ENCODE results near the gene GPR148.
A peak's percentile ranks its signal among the peaks of the same experiment; 100 is the strongest.
"Not testable (repeated sequence)": the region's sequence is repeated elsewhere in the genome, so short reads cannot be mapped to it uniquely, and the experiment has no call there.

The GPR148 gene

GRCh38 chr2:130728007-130728454 is 839 bp upstream of the GPR148 start:
- H3K4me3 ChIP-seq (ENCODE audit: low read length): peak overlapping the region; percentile 82
- no peaks in the 10 kb centered on the region for H3K36me3 ChIP-seq (ENCODE audit: control insufficient read depth, insufficient read depth, low read length, severe bottlenecking)
- DNase-seq (ENCODE audit: low read depth): no peak
- H3K9ac ChIP-seq (ENCODE audit: low read length): no peak overlapping the region
- H3K9me3 ChIP-seq (ENCODE audit: control insufficient read depth, low read length): no peaks in the 10 kb centered on the region
- peaks cover 10% of the 10 kb centered on the region for H3K4me1 ChIP-seq (ENCODE audit: control insufficient read depth, insufficient read depth, low read length)
- H3K27me3 ChIP-seq (replicated peaks; ENCODE audit: control insufficient read depth, insufficient read depth, low read length): peaks cover 8% of the 10 kb centered on the region

GRCh38 chr2:130729322-130730299 is 741 bp downstream of the GPR148 start:
- no peaks in the 10 kb centered on the region for H3K9me3 ChIP-seq (ENCODE audit: control insufficient read depth, low read length)
- H3K4me1 ChIP-seq (ENCODE audit: control insufficient read depth, insufficient read depth, low read length): peaks cover 10% of the 10 kb centered on the region
- H3K36me3 ChIP-seq (ENCODE audit: control insufficient read depth, insufficient read depth, low read length, severe bottlenecking): no peaks in the 10 kb centered on the region
- H3K27me3 ChIP-seq (replicated peaks; ENCODE audit: control insufficient read depth, insufficient read depth, low read length): peaks cover 8% of the 10 kb centered on the region
- H3K4me3 ChIP-seq (ENCODE audit: low read length): no peak overlapping the region
- no peak for DNase-seq (ENCODE audit: low read depth)
- no peak overlapping the region for H3K9ac ChIP-seq (ENCODE audit: low read length)

- H3K4me3 ChIP-seq (ENCODE audit: low read length); H3K27me3 ChIP-seq (replicated peaks; ENCODE audit: control insufficient read depth, insufficient read depth, low read length); H3K9ac ChIP-seq (ENCODE audit: low read length); H3K36me3 ChIP-seq (ENCODE audit: control insufficient read depth, insufficient read depth, low read length, severe bottlenecking); DNase-seq (ENCODE audit: low read depth); H3K9me3 ChIP-seq (ENCODE audit: control insufficient read depth, low read length); H3K4me1 ChIP-seq (ENCODE audit: control insufficient read depth, insufficient read depth, low read length): not testable (repeated sequence)
Measured at GRCh38 chr2:130732257-130732656, 3.4 kb downstream of the GPR148 start.

DNA sequence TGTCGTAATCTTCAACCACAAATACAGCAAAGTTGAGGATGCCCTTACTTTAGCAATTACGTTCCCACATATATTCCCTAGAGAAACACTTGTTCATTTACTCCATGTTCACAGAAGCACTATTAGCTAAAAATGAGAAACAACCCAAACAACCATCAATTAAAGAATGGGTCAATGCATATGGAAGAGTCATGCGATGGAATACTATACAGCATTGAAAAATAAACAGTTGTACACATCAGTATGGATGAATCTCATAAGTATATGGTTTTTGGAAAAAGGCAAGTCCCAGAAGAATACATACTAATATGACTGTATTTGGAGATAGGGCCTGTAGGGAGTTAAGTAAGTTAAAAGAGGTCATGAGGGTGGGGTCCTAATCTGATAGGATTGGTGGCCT is 6.3 kb downstream of the GPR148 start:
- no peak for DNase-seq (ENCODE audit: low read depth)
- Histone ChIP-seq H3K36me3 (ENCODE audit: control insufficient read depth, insufficient read depth, low read length, severe bottlenecking) (no peaks in the 10 kb centered on the region), H3K27me3 (replicated peaks; ENCODE audit: control insufficient read depth, insufficient read depth, low read length) (peaks cover under 1% of the 10 kb centered on the region)

GRCh38 chr2:130736487-130736886 is 7.6 kb downstream of the GPR148 start:
- Histone ChIP-seq H3K9ac (ENCODE audit: low read length) (no peak overlapping the region), H3K36me3 (ENCODE audit: control insufficient read depth, insufficient read depth, low read length, severe bottlenecking) (no peaks in the 10 kb centered on the region), H3K9me3 (ENCODE audit: control insufficient read depth, low read length) (no peaks in the 10 kb centered on the region), H3K4me1 (ENCODE audit: control insufficient read depth, insufficient read depth, low read length) (no peaks in the 10 kb centered on the region), H3K4me3 (ENCODE audit: low read length) (no peak overlapping the region), H3K27me3 (replicated peaks; ENCODE audit: control insufficient read depth, insufficient read depth, low read length) (peaks cover 8% of the 10 kb centered on the region)
- no peak for DNase-seq (ENCODE audit: low read depth)

More for the DNA sequence above, 6.3 kb downstream of the GPR148 start:
- Histone ChIP-seq H3K9me3 (ENCODE audit: control insufficient read depth, low read length) (no peaks in the 10 kb centered on the region), H3K4me3 (ENCODE audit: low read length) (no peak overlapping the region), H3K9ac (ENCODE audit: low read length) (no peak overlapping the region), H3K4me1 (ENCODE audit: control insufficient read depth, insufficient read depth, low read length) (no peaks in the 10 kb centered on the region)

DNA sequence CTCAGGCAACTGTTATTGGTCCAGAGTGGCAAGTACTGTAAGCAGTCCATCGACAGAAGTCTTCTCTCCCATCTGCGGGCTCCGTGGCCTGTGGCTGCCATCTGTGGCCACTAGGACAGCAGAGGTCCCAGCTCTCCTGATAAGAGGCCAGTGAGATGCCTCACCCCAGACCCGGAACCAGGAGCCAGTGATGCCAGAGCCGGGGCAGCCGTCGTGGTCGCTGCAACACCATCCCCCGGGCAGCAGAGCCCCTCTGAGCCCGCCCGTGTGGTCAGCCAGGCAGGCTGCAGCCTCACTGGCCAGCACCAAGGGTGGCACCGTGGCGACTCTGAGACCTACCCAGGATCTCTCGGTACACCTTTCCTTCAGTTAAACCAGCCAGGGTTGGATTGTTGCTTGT is 8.7 kb downstream of the GPR148 start:
- Histone ChIP-seq H3K27me3 (replicated peaks; ENCODE audit: control insufficient read depth, insufficient read depth, low read length) (peaks cover 8% of the 10 kb centered on the region), H3K9me3 (ENCODE audit: control insufficient read depth, low read length) (no peaks in the 10 kb centered on the region), H3K9ac (ENCODE audit: low read length) (no peak overlapping the region), H3K36me3 (ENCODE audit: control insufficient read depth, insufficient read depth, low read length, severe bottlenecking) (no peaks in the 10 kb centered on the region), H3K4me1 (ENCODE audit: control insufficient read depth, insufficient read depth, low read length) (no peaks in the 10 kb centered on the region), H3K4me3 (ENCODE audit: low read length) (no peak overlapping the region)
- DNase-seq (ENCODE audit: low read depth): no peak

GRCh38 chr2:130740671-130741070 is 11.8 kb downstream of the GPR148 start:
- no peaks in the 10 kb centered on the region for H3K4me1 ChIP-seq (ENCODE audit: control insufficient read depth, insufficient read depth, low read length)
- H3K9ac ChIP-seq (ENCODE audit: low read length): no peak overlapping the region
- no peak overlapping the region for H3K4me3 ChIP-seq (ENCODE audit: low read length)
- DNase-seq (ENCODE audit: low read depth): no peak
- H3K9me3 ChIP-seq (ENCODE audit: control insufficient read depth, low read length): no peaks in the 10 kb centered on the region
- H3K36me3 ChIP-seq (ENCODE audit: control insufficient read depth, insufficient read depth, low read length, severe bottlenecking): no peaks in the 10 kb centered on the region
- peaks cover 15% of the 10 kb centered on the region for H3K27me3 ChIP-seq (replicated peaks; ENCODE audit: control insufficient read depth, insufficient read depth, low read length)

GRCh38 chr2:130743278-130743677 is 14.4 kb downstream of the GPR148 start:
- Histone ChIP-seq H3K9me3 (ENCODE audit: control insufficient read depth, low read length) (no peaks in the 10 kb centered on the region), H3K27me3 (replicated peaks; ENCODE audit: control insufficient read depth, insufficient read depth, low read length) (peaks cover 15% of the 10 kb centered on the region), H3K4me3 (ENCODE audit: low read length) (no peak overlapping the region), H3K9ac (ENCODE audit: low read length) (no peak overlapping the region), H3K4me1 (ENCODE audit: control insufficient read depth, insufficient read depth, low read length) (no peaks in the 10 kb centered on the region), H3K36me3 (ENCODE audit: control insufficient read depth, insufficient read depth, low read length, severe bottlenecking) (no peaks in the 10 kb centered on the region)
- no peak for DNase-seq (ENCODE audit: low read depth)

GRCh38 chr2:130744287-130745117 is 15.6 kb downstream of the GPR148 start:
- no peak overlapping the region for H3K4me3 ChIP-seq (ENCODE audit: low read length)
- H3K36me3 ChIP-seq (ENCODE audit: control insufficient read depth, insufficient read depth, low read length, severe bottlenecking): no peaks in the 10 kb centered on the region
- H3K27me3 ChIP-seq (replicated peaks; ENCODE audit: control insufficient read depth, insufficient read depth, low read length): peaks cover 15% of the 10 kb centered on the region
- no peak for DNase-seq (ENCODE audit: low read depth)
- no peak overlapping the region for H3K9ac ChIP-seq (ENCODE audit: low read length)
- H3K9me3 ChIP-seq (ENCODE audit: control insufficient read depth, low read length): no peaks in the 10 kb centered on the region
- no peaks in the 10 kb centered on the region for H3K4me1 ChIP-seq (ENCODE audit: control insufficient read depth, insufficient read depth, low read length)

DNA sequence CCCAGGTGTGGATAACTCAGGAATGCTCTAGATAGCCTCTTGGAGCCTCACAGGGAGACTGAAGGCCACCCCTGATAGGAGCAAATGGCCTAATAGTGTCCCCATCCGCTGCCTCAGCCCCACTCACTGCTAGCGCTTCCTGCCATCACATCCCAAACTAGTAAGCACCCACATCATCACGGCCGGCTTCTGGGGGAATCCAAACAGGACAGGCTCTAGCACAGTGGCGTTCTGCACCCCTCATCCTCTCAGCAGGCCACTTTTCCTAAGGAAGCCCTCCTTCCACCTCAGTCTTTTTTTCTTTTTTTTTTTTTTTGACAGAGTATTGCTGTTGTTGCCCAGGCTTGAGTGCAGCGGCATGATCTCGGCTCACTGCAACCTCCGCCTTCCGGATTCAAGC is 20.2 kb downstream of the GPR148 start:
- Histone ChIP-seq H3K4me1 (ENCODE audit: control insufficient read depth, insufficient read depth, low read length) (no peaks in the 10 kb centered on the region), H3K9me3 (ENCODE audit: control insufficient read depth, low read length) (no peaks in the 10 kb centered on the region), H3K27me3 (replicated peaks; ENCODE audit: control insufficient read depth, insufficient read depth, low read length) (peaks cover 7% of the 10 kb centered on the region), H3K9ac (ENCODE audit: low read length) (no peak overlapping the region), H3K4me3 (ENCODE audit: low read length) (no peak overlapping the region), H3K36me3 (ENCODE audit: control insufficient read depth, insufficient read depth, low read length, severe bottlenecking) (no peaks in the 10 kb centered on the region)
- DNase-seq (ENCODE audit: low read depth): no peak

DNA sequence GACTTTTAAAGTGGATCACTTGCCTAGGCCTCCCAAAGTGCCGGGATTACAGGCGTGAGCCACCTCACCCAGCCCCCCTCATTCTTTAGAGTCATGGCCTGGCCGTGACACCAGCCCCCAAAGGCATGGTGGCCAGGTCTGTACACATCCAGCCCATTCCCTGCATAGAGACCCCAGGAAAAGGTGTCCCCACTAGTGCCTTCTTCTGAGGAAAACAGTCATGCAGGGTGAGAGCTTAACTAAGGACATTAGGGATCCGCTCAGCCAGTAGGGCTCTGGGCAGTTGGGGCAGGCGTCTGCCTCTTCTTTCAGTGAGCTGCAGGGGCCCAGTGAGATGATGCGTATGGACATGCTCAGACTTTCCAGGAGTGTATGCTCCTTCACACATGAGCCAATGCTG is 20.8 kb downstream of the GPR148 start:
- Histone ChIP-seq H3K27me3 (replicated peaks; ENCODE audit: control insufficient read depth, insufficient read depth, low read length) (peaks cover 4% of the 10 kb centered on the region), H3K36me3 (ENCODE audit: control insufficient read depth, insufficient read depth, low read length, severe bottlenecking) (no peaks in the 10 kb centered on the region), H3K9me3 (ENCODE audit: control insufficient read depth, low read length) (no peaks in the 10 kb centered on the region), H3K4me1 (ENCODE audit: control insufficient read depth, insufficient read depth, low read length) (no peaks in the 10 kb centered on the region), H3K4me3 (ENCODE audit: low read length) (no peak overlapping the region), H3K9ac (ENCODE audit: low read length) (no peak overlapping the region)
- DNase-seq (ENCODE audit: low read depth): no peak

Measured in adipocyte (in vitro differentiated cells).